ACHN (cell line): Measurements from ENCODE around the gene GCGR.

Experiments used
- DNase-seq: peaks from one replicate; pipeline ENCODE4 v3.0.0-alpha.2; 2015
- in situ Hi-C: cut with HindIII; loops from 2 replicates; pipeline ENCODE4 v1.10.0; 2017; ENCODE audit warnings: low sequenced_read_pairs, low pct_ligation_motif_present, low pct_unique_long_range_greater_than_20kb

Gene GCGR

DNA sequence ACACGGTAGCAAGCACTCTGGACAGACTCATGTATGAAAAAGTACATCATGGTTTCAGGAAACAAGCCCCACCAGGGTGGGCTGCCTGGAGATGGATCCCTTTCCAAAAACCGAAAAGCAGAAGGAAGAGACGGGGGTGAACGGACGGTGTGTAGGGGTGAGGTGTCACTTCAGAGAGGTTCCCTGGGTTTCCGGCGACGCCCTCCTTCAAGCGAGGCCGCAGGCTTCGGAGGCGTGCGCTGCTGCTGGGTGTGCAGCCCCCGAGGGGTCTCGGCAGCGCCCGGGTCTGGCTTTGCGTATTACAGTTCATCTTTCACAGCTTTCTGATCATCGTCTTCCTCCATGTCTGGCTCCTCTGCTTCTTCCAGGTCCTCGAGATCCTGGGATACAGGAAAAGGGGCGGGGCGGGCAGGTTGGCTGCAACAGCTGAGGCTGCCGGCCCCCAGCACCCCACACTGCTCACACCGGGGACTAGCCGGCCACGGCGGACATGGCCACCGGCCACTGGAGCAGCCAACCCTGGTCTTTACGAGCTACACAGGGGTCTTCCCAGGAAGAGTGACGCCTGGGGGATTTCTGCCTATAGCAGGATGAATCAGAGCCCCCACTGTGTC, 39.9 kb downstream of the GCGR start:
- DNase-seq, result no peak
- in situ Hi-C loops, result no loop called here

DNA sequence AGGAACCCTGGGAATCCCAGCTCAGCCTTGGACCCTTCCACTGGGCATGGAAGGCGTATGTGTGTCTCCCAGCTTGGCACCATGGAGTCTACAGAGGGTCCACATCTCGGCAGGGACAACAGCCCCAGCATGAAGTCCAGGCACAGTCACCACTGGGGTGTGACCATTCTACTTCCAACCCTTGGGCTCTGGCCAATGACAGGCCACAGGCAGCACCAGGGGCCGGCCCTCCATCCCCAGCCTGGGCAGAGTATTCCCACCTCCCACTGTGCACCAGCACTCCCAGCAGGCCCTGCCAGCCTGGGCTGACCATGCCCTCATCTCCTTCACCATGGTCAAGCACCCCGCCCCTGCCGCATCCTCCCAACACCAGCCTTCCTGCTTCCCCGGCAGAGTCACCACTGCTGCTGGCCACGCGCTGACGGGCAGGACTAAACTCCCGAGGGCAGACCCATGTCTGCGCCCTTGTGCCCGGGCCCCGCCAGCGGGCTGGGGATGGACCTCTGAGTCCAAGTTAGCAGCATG, 40.4 kb downstream of the GCGR start:
- no peak for DNase-seq
- in situ Hi-C loops, result no loop called here

DNA sequence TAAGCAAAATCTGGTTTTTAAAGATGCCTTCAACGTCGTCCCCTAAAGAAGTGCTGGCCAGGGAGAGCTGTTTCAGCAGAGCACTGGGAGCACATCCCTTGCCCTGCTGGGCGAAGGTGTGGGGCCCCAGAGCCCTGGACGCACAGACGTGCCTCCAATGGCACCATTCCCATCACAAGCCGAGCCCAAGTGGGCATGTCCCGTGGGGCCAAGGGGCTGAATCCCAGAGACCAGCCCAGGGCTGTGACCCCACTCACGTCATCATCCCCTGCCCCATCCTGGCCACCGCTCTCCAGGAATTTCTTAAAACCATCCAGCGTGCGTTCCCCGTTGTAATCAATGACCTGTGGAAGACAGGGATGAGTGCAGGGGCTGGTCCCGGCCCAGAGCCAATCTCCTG, 40.9 kb downstream of the GCGR start:
- in situ Hi-C loops, result no loop called here
- DNase-seq, result no peak

DNA sequence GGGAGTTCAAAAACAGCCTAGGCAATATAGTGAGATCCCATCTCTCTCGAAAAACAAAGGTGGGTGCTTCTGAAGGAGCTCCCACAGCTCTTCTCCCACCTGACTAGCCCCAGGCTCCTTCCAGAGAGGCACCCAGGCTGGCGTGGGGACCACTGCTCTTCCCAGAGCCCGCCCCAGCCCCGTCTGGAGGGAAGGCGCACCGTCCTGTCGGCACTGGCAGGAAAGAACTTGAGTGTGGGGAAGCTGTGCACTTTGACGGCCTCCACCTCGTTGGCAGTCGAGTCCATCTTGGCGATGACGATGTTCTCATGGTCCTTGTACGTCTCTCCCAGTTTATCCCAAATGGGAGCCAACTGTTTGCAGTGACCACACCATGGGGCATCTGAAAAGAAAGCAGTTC, 41.4 kb downstream of the GCGR start:
- DNase-seq, result no peak

DNA sequence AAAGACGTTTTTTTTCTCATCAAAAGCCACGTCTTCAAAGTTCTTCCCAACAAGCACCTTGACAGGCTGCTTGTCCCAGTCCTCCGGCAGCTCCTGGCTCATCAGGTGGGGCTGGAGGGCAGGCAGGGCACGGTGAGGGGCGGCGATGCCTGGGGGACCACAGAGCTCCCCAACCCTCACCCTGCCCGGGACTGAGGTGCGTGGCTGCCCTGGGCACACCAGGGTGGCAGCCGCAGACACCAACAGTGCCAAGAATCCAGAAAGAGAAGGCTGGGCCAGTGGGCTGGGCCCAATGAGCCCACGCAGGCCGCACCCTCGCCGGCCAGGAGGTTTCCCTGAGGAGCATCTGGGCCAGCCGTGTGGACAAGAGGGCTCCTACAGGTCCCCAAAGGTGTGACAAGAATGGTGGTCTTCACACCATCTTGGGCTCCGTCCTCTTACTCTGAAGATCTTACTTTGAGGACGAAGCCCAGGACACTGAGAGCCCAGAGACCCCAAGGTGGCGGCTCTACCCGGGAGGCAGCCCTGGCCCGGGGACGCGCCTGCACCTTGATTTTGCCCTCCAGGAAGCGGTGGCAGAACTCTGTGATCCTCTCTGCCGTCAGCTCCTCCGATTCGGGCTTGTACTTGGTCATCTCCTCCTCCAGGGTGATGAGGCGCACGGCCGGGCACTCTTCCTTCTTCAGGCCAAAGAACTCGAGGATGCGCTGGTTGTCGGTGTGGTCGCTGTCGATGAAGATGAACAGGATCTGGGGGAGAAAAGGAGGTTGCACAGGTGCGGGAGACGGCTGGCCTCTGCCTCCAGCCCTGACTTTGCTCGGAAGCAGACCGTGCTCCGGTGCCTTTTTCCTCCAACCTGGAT, 42.2 kb downstream of the GCGR start:
- DNase-seq, result no peak
- in situ Hi-C loops, result no loop called here

More for the DNA sequence above, 41.4 kb downstream of the GCGR start:
- in situ Hi-C loops, result no loop called here

DNA sequence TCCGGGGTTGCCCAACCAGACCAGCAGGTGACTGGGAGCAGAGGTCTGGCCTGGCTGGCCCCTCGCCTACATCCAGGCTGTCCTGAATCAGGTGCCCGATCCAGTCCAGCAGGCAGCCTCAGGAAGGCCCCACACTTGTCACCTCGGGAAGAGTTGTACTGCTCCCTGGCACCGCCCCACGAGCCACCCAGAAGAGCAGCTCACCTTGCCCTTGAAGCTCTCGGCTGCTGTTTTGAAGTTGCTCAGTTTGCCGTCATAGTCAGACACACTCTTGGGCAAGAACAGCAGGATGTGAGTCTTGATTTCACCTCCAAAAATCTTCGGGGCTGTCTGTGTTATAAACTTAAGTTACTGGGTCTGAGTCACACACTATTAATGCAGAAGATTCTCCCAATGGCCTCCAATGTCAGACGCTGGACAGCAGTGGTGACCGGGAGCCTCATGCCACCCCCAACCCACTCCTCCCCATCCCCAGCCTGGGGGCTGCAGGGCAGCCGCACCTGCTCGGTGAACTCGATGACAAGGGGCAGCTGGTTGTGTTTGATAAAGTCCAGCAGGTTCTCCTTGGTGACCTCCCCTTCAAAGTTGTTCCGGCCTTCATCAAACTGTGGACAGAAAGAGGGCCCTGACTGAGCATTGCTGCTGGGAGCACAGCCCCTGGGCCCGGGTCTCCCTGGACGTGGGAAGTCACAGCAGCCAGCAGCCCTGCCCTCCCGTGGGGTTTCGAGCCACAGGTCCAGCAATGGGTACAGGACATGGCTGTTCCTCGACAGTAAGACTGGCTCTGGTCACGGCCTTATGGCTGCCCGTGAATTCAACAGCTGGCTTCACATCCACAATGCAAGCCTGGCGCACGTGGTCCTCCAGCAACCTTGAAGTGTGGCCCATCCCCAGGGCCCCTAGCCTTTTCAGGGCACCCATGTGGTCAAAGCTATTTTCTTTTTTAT, 43.1 kb downstream of the GCGR start:
- no peak for DNase-seq
- in situ Hi-C loops, result no loop called here

- in situ Hi-C loops, result no loop called here
- DNase-seq, result no peak
Measured at GRCh38 chr17:81849457-81849856, 45.5 kb downstream of the GCGR start.

GRCh38 chr17:81851423-81851822, 47.5 kb downstream of the GCGR start:
- DNase-seq, result no peak
- in situ Hi-C loops, result no loop called here

DNA sequence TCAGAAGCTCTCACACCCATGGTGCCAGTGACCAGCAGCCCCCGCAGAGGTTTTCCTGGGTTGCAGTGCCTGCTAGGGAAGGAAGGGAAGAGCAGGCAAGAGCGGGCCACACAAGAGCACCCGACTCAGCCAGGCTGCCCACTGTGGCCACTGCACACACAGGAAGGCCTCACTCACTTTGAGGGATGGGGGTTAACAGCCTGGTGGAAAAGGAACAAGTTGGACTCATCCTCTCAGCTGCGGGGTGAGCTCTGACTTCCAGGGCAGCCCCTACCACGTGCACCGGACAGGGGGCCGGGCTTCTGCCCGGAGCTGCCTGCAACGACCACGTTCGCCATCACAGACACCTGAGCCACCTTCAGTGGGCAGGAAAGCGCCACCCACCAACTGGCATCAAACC, 48.3 kb downstream of the GCGR start:
- in situ Hi-C loops, result no loop called here
- no peak for DNase-seq

GRCh38 chr17:81854974-81855774, 51.2 kb downstream of the GCGR start:
- DNase-seq, result peak; percentile 21

GRCh38 chr17:81858170-81858966, 54.4 kb downstream of the GCGR start:
- in situ Hi-C loops, result no loop called here
- no peak for DNase-seq

More at GRCh38 chr17:81854974-81855774, 51.2 kb downstream of the GCGR start:
- in situ Hi-C loops, result no loop called here

DNA sequence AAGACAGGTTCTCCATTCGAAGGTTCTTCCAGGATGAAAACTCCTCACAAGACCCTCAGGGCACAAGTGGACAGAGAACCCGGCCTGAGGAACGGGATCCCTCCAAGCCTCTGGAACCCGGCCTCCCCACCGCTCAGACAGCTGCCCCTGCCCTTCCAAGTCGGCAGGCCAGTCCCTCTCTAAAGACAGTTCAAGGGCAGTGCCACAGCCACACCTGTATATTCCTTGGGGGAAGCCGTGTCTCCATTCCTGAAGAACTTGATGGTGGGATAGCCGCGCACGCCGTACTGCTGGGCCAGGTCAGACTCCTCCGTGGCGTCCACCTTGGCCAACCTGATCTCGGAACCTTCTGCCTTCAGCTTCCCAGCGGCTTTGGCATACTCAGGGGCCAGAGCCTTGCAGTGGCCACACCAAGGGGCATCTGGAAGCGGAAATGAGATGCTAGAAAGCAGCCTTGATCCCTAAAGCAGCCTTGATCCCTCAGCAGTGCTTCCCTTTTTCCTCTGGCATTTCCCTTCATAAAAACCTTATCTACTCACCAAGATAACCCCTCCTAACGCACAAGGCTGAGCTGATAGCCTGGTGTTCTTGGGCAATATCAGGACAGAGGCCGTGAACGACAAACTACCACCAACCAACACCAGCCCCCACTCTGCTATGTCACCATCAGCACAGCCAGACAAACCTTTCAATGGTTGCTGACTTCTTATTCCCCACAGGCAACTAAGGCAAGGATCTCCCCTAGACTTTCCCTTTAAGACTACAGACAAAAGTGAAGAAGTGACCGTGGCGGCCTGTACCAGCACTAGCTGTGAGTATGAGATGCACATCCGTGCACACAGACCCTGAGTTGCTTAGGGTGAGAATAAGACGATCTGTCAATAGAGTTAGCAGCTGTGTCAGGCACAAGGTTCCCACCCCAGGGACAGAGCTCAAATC, 55.3 kb downstream of the GCGR start:
- peak; percentile 23 for DNase-seq
- in situ Hi-C loops, result no loop called here

DNA sequence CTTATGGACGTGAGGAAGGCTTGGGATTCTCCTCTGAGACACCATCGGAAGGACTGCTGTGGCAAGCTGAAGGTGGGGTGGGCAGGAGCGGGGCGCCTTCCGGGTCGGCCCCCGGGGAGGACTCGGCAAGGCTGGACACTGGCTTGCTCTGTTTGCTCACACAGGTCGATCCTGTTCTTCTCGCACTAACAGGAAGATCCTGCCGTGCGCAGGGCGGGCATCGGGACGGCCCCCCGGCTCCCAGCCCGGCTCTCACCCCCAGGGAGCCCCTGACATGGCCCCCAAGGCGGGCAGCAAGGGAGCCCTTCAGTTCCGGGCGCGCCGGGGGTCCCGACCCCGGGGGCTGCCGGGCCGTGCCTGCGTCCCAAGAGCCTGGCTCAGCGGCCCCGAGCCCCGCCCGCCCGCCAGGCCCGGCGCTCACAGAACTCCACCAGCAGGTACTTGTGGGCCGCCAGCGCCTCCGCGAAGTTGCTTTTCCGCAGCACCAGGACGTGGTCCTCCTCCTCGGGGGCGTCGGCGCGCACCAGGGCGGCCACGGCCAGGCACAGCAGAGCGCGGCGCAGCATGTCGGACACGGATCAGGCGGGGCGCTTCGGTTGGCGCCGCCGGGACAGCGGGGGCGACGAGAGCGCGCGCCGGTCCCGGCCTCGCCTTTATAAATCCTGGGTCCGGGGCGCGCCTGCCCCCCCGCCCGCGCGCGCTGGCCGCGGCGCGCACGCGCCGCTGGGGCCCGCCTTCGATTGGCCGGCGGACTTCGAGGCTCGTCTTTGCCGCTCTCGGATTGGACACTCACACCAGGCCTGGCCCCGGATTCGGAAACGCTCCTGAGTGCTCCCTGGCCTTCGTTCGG, 56.2 kb downstream of the GCGR start, which contains the start of gene P4HB:
TSS of gene P4HB (minus strand) at position 630 of the 850 bp plus-strand sequence. CDS start at position 566, 64 bp downstream.
- peak; percentile 22 for DNase-seq
- in situ Hi-C loops, result no loop called here

DNA sequence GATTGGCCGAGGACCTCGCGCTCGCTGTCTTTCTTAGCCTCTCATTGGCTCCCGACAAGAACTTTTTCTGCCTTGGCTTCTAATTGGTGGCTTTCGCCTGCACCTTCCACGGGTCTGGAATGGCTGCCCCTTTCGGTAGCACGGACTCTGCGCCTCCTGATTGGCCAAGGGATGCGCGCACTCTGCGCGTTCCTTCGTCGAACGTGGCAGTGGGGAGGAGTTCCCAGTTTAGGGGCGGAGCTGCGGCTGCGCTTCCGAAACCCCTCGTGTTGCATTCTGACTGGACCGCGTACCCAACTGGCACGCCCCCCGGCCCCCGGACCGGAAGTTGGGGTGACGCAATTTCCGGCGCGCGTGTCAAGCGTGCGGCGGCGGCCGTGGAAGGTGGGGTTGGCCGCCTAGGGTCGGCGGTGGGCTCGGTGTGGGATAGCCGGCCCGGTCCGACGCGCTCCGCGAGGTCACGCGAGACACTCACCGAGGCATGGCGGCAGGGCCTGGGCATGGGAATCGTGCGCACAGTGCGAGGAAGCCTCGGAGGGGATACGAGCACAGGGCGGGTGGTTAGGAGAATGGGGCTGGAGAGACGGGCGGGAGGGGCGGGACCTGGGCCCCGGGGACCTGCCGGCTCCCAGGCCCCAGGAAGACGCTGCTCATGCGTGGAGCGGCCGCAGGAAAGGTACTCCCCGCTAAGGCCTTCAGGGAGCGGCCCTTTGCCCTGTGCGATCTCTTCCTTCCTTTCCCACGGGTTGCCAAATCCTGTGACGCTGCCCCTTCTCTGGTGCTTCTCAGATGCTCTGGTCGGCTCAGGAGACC, 57.0 kb downstream of the GCGR start:
- DNase-seq, result peak; percentile 100
- in situ Hi-C loops, result no loop called here
